ENCODE results near the gene HFE. TPM values are rescaled to one million over a fixed set of nuclear protein-coding genes. Genes with fewer than 3 reads are reported as not detected.

HFE gene
- total and polyA plus RNA-seq, 2 of the 13 experiments (the other 11 are each of a cell fraction or from before 2014, with no cell fraction given): 3.7 to 6.3 TPM

DNA sequence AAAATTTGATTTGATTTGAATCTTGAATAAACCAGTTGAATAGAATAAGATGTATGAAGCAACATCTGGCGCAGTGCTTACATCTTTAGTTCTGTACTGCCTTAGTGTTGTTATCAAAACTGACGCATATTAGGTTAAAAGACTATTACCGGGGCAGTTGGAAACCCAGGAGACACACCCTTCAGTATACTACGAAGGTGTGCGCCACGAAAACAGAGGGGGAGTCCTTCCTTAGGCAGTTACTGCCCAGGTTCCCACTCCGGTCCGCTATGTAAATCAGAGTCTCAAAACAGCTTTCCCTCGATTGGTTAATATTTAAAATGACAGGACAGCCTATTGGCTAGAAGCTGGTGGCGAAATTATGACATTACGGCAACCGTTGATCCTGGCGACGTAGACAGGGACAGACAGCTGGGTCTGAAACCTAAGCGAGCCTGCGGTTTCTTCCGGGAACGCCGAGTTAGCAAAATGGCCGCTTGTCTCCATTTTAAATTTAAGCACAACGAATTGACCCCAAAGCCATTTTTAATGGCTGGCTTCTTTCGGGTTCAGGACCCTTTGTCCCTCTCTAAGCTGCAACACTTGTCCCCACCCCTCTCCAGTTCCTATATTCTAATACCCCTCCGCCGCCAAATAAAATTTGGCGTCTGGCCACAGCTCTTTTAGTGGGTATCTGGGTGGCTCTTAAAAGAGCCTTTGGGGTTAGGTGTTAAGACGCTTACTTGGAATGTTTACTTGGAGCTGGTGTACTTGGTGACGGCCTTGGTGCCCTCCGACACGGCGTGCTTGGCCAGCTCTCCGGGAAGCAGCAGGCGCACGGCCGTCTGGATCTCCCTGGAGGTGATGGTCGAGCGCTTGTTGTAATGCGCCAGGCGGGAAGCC, 35.8 kb downstream of the HFE start (continued):
- TF ChIP-seq, protein P1, sequence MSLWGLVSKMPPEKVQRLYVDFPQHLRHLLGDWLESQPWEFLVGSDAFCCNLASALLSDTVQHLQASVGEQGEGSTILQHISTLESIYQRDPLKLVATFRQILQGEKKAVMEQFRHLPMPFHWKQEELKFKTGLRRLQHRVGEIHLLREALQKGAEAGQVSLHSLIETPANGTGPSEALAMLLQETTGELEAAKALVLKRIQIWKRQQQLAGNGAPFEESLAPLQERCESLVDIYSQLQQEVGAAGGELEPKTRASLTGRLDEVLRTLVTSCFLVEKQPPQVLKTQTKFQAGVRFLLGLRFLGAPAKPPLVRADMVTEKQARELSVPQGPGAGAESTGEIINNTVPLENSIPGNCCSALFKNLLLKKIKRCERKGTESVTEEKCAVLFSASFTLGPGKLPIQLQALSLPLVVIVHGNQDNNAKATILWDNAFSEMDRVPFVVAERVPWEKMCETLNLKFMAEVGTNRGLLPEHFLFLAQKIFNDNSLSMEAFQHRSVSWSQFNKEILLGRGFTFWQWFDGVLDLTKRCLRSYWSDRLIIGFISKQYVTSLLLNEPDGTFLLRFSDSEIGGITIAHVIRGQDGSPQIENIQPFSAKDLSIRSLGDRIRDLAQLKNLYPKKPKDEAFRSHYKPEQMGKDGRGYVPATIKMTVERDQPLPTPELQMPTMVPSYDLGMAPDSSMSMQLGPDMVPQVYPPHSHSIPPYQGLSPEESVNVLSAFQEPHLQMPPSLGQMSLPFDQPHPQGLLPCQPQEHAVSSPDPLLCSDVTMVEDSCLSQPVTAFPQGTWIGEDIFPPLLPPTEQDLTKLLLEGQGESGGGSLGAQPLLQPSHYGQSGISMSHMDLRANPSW (CRISPR knock-in tag; IDR thresholded peaks at IDR 0.05; ENCODE audit: borderline replicate concordance): peak; percentile 45; the same call in 1 of the 2 replicates
- TF ChIP-seq SIN3A (IDR thresholded peaks at IDR 0.05; ENCODE audit: borderline replicate concordance, low read depth, low read length): peak; percentile 98; the same call in 1 of the 2 replicates
- TF ChIP-seq, protein P2, sequence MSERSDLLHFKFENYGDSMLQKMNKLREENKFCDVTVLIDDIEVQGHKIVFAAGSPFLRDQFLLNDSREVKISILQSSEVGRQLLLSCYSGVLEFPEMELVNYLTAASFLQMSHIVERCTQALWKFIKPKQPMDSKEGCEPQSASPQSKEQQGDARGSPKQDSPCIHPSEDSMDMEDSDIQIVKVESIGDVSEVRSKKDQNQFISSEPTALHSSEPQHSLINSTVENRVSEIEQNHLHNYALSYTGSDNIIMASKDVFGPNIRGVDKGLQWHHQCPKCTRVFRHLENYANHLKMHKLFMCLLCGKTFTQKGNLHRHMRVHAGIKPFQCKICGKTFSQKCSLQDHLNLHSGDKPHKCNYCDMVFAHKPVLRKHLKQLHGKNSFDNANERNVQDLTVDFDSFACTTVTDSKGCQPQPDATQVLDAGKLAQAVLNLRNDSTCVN (CRISPR knock-in tag; IDR thresholded peaks at IDR 0.05; ENCODE audit: borderline replicate concordance): peak; percentile 36; the same call in 1 of the 2 replicates
- no peak for TF ChIP-seq ZFP36 (IDR thresholded peaks at IDR 0.05; ENCODE audit: borderline replicate concordance, low read depth, low read length, partially characterized antibody)
- no peak for TF ChIP-seq ZNF75D (CRISPR knock-in tag; IDR thresholded peaks at IDR 0.05; ENCODE audit: borderline replicate concordance)
- no peak for TF ChIP-seq MBNL3 (CRISPR knock-in tag; conservative IDR thresholded peaks at IDR 0.05)
- no peak for TF ChIP-seq GTF2F1 (IDR thresholded peaks at IDR 0.05; ENCODE audit: low read length)
- TF ChIP-seq ZNF205 (CRISPR knock-in tag; IDR thresholded peaks at IDR 0.05): no peak; the same call in 1 of the 2 replicates
- TF ChIP-seq ETV6 (CRISPR knock-in tag; conservative IDR thresholded peaks at IDR 0.05): no peak
- no peak for TF ChIP-seq ARHGAP35 (CRISPR knock-in tag; IDR thresholded peaks at IDR 0.05; ENCODE audit: borderline replicate concordance)
- TF ChIP-seq ASH2L (IDR thresholded peaks at IDR 0.05; ENCODE audit: insufficient read length, low read depth, low read length): peak; percentile 59
- TF ChIP-seq, protein P3, sequence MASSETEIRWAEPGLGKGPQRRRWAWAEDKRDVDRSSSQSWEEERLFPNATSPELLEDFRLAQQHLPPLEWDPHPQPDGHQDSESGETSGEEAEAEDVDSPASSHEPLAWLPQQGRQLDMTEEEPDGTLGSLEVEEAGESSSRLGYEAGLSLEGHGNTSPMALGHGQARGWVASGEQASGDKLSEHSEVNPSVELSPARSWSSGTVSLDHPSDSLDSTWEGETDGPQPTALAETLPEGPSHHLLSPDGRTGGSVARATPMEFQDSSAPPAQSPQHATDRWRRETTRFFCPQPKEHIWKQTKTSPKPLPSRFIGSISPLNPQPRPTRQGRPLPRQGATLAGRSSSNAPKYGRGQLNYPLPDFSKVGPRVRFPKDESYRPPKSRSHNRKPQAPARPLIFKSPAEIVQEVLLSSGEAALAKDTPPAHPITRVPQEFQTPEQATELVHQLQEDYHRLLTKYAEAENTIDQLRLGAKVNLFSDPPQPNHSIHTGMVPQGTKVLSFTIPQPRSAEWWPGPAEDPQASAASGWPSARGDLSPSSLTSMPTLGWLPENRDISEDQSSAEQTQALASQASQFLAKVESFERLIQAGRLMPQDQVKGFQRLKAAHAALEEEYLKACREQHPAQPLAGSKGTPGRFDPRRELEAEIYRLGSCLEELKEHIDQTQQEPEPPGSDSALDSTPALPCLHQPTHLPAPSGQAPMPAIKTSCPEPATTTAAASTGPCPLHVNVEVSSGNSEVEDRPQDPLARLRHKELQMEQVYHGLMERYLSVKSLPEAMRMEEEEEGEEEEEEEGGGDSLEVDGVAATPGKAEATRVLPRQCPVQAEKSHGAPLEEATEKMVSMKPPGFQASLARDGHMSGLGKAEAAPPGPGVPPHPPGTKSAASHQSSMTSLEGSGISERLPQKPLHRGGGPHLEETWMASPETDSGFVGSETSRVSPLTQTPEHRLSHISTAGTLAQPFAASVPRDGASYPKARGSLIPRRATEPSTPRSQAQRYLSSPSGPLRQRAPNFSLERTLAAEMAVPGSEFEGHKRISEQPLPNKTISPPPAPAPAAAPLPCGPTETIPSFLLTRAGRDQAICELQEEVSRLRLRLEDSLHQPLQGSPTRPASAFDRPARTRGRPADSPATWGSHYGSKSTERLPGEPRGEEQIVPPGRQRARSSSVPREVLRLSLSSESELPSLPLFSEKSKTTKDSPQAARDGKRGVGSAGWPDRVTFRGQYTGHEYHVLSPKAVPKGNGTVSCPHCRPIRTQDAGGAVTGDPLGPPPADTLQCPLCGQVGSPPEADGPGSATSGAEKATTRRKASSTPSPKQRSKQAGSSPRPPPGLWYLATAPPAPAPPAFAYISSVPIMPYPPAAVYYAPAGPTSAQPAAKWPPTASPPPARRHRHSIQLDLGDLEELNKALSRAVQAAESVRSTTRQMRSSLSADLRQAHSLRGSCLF (CRISPR knock-in tag; IDR thresholded peaks at IDR 0.05; ENCODE audit: borderline replicate concordance): no peak
- no peak for TF ChIP-seq ZNF619 (CRISPR knock-in tag; IDR thresholded peaks at IDR 0.05)
- no peak; the same call in 1 of the 2 replicates for TF ChIP-seq ZNF891 (CRISPR knock-in tag; IDR thresholded peaks at IDR 0.05)
- TF ChIP-seq PTBP1 (IDR thresholded peaks at IDR 0.05; ENCODE audit: low read depth, low read length, poor library complexity, severe bottlenecking): peak; percentile 74
- no peak for TF ChIP-seq ZFX (CRISPR knock-in tag; IDR thresholded peaks at IDR 0.05; ENCODE audit: low read depth)
- TF ChIP-seq, protein P4, sequence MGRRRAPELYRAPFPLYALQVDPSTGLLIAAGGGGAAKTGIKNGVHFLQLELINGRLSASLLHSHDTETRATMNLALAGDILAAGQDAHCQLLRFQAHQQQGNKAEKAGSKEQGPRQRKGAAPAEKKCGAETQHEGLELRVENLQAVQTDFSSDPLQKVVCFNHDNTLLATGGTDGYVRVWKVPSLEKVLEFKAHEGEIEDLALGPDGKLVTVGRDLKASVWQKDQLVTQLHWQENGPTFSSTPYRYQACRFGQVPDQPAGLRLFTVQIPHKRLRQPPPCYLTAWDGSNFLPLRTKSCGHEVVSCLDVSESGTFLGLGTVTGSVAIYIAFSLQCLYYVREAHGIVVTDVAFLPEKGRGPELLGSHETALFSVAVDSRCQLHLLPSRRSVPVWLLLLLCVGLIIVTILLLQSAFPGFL (CRISPR knock-in tag; IDR thresholded peaks at IDR 0.05): no peak
